H9 (cell line): Measurements from ENCODE around the gene DOCK10. TPM values are rescaled to one million over a fixed set of nuclear protein-coding genes. Genes with fewer than 3 reads are reported as not detected.

Experiments
- DNase-seq: peaks from one replicate; pipeline ENCODE4 v3.0.0-alpha.2; 2017
- H2AFZ ChIP-seq: one replicate; pipeline ENCODE4 v1.6.1; 2013; ENCODE audit warnings: mild to moderate bottlenecking, low read length, control low read depth, moderate library complexity
- H2AK5ac ChIP-seq: 2 replicates; pipeline ENCODE4 v1.6.1; 2013; ENCODE audit warnings: low read length, control low read depth, mixed read lengths; ENCODE audit not compliant: insufficient read length
- H2BK120ac ChIP-seq: one replicate; pipeline ENCODE4 v1.6.1; 2013; ENCODE audit warnings: low read depth, mild to moderate bottlenecking, low read length, control low read depth, inconsistent platforms; ENCODE audit not compliant: poor library complexity, severe bottlenecking
- H2BK12ac ChIP-seq: 2 replicates; pipeline ENCODE4 v1.6.1; 2013; ENCODE audit warnings: low read length, control low read depth, mixed read lengths, low read depth; ENCODE audit not compliant: insufficient read length
- H2BK15ac ChIP-seq: 2 replicates; pipeline ENCODE4 v1.6.1; 2013; ENCODE audit warnings: low read depth, low read length, control low read depth
- H2BK20ac ChIP-seq: one replicate; pipeline ENCODE4 v1.6.1; 2013; ENCODE audit warnings: low read depth, mild to moderate bottlenecking, low read length, control low read depth, inconsistent platforms; ENCODE audit not compliant: poor library complexity, severe bottlenecking
- H2BK5ac ChIP-seq: 2 replicates; pipeline ENCODE4 v1.6.1; 2013; ENCODE audit warnings: low read length, control low read depth, mixed read lengths; ENCODE audit not compliant: insufficient read length
- H3K14ac ChIP-seq: 2 replicates; pipeline ENCODE4 v1.6.1; 2013; ENCODE audit warnings: low read length, control low read depth; ENCODE audit not compliant: insufficient read depth
- H3K18ac ChIP-seq: 2 replicates; pipeline ENCODE4 v1.6.1; 2013; ENCODE audit warnings: low read depth, mild to moderate bottlenecking, mixed read lengths, low read length, control low read depth; ENCODE audit not compliant: insufficient read length
- H3K23ac ChIP-seq: 2 replicates; pipeline ENCODE4 v1.6.1; 2013; ENCODE audit warnings: low read length, control low read depth, mixed read lengths, low read depth; ENCODE audit not compliant: insufficient read length
- H3K23me2 ChIP-seq: 2 replicates; pipeline ENCODE4 v1.6.1; 2013; ENCODE audit warnings: low read depth, mild to moderate bottlenecking, mixed read lengths, low read length, control low read depth; ENCODE audit not compliant: insufficient read length, poor library complexity, severe bottlenecking
- H3K27ac ChIP-seq: 2 replicates; pipeline ENCODE4 v1.5.1; 2013; ENCODE audit warnings: low read length, control low read depth, mixed read lengths, low read depth; ENCODE audit not compliant: insufficient read length
- H3K27me3 ChIP-seq: 2 replicates; pipeline ENCODE4 v1.6.1; 2013; ENCODE audit warnings: low read length, control low read depth, inconsistent platforms; ENCODE audit not compliant: insufficient read depth
- H3K4ac ChIP-seq: 2 replicates; pipeline ENCODE4 v1.6.1; 2013; ENCODE audit warnings: low read depth, mild to moderate bottlenecking, control low read depth, inconsistent platforms, low read length, moderate library complexity
- H3K4me1 ChIP-seq: 2 replicates; pipeline ENCODE4 v1.6.1; 2013; ENCODE audit warnings: low read length, control low read depth, inconsistent platforms; ENCODE audit not compliant: insufficient read depth
- H3K4me2 ChIP-seq: 2 replicates; pipeline ENCODE4 v1.6.1; 2013; ENCODE audit warnings: low read length, control low read depth, mixed read lengths; ENCODE audit not compliant: insufficient read length, insufficient read depth
- H3K56ac ChIP-seq: 2 replicates; pipeline ENCODE4 v1.6.1; 2013; ENCODE audit warnings: low read depth, mild to moderate bottlenecking, mixed read lengths, low read length, control low read depth; ENCODE audit not compliant: insufficient read length
- H3K79me1 ChIP-seq: 2 replicates; pipeline ENCODE4 v1.6.1; 2013; ENCODE audit warnings: low read depth, mild to moderate bottlenecking, moderate library complexity, low read length, control low read depth, inconsistent platforms; ENCODE audit not compliant: insufficient read depth, poor library complexity, severe bottlenecking
- H3K79me2 ChIP-seq: 2 replicates; pipeline ENCODE4 v1.6.1; 2013; ENCODE audit warnings: low read length, control low read depth, inconsistent platforms; ENCODE audit not compliant: insufficient read depth
- H3K9ac ChIP-seq: 2 replicates; pipeline ENCODE4 v1.6.1; 2013; ENCODE audit warnings: low read length, control low read depth, mixed read lengths; ENCODE audit not compliant: insufficient read length; ENCODE audit errors: extremely low read depth
- H3K9me3 ChIP-seq: one replicate; pipeline ENCODE4 v1.6.1; 2013; ENCODE audit warnings: low read depth, low read length, inconsistent platforms; ENCODE audit not compliant: control insufficient read depth
- H3T11ph ChIP-seq: one replicate; pipeline ENCODE4 v1.6.1; 2013; ENCODE audit warnings: mild to moderate bottlenecking, low read length, control low read depth, inconsistent platforms
- H4K20me1 ChIP-seq: one replicate; pipeline ENCODE4 v1.6.1; 2013; ENCODE audit not compliant: control insufficient read depth, insufficient read length, insufficient read depth
- H4K5ac ChIP-seq: 2 replicates; pipeline ENCODE4 v1.6.1; 2013; ENCODE audit warnings: low read depth, mild to moderate bottlenecking, mixed read lengths, low read length, control low read depth; ENCODE audit not compliant: insufficient read length
- H4K8ac ChIP-seq: replicated peaks from 2 replicates; pipeline ENCODE4 v1.6.1; 2013; ENCODE audit warnings: low read length, control low read depth, mixed read lengths, low read depth; ENCODE audit not compliant: insufficient read length
- H4K91ac ChIP-seq: 2 replicates; pipeline ENCODE4 v1.6.1; 2013; ENCODE audit warnings: low read depth, mild to moderate bottlenecking, moderate library complexity, mixed read lengths, low read length, control low read depth; ENCODE audit not compliant: insufficient read length
- H3K27ac Mint-ChIP-seq, 3 experiments: 2 replicates in 2 of 3; 3 replicates in 1 of 3; pipeline ENCODE4 v1.8.0; 2020 to 2021; ENCODE audit warnings: mixed read lengths in 3 of 3, mild to moderate bottlenecking in 1 of 3, moderate library complexity in 1 of 3
- H3K27me3 Mint-ChIP-seq: 2 replicates; pipeline ENCODE4 v1.8.0; 2021; ENCODE audit warnings: low read depth, mild to moderate bottlenecking, moderate library complexity, mixed read lengths
- H3K36me3 Mint-ChIP-seq, 3 experiments: 2 replicates in 2 of 3; 3 replicates in 1 of 3; pipeline ENCODE4 v1.8.0; 2020 to 2021; ENCODE audit warnings: low read depth in 3 of 3, mixed read lengths in 3 of 3; ENCODE audit not compliant: insufficient read depth in 1 of 3
- H3K4me1 Mint-ChIP-seq, 2 experiments: 2 replicates each; pipeline ENCODE4 v1.8.0; 2020; ENCODE audit warnings: mixed read lengths in 2 of 2
- H3K4me3 Mint-ChIP-seq, 2 experiments: 2 replicates in 1 of 2; 3 replicates in 1 of 2; pipeline ENCODE4 v1.8.0; 2020 to 2021; ENCODE audit warnings: mild to moderate bottlenecking in 2 of 2, mixed read lengths in 2 of 2, moderate library complexity in 1 of 2
- H3K9me3 Mint-ChIP-seq, 2 experiments: 2 replicates in 1 of 2; 3 replicates in 1 of 2; pipeline ENCODE4 v1.8.0; 2020; ENCODE audit warnings: mild to moderate bottlenecking in 2 of 2, mixed read lengths in 2 of 2, moderate library complexity in 1 of 2
- WGBS: extraction: QIAGEN DNeasy Blood & Tissue Kit; methylation state at CpG from one replicate; pipeline ENCODE4 v1.1.7; 2013; ENCODE audit warnings: missing lambda C conversion rate, low lambda C conversion rate, mixed read lengths; ENCODE audit not compliant: insufficient read length; ENCODE audit errors: extremely low coverage; 5-methylcytosine and 5-hydroxymethylcytosine counted together
- total RNA-seq: library from RNA; stranded (reverse); gene quantifications from 2 replicates; pipeline ENCODE4 v1.2.1, GENCODE V29; 2021
- TF ChIP-seq, protein P1 (sequence below): fragments of 200-600 bp; sonication (generic); conservative IDR thresholded peaks from 3 replicates; pipeline ENCODE4 v1.8.0; 2021; ENCODE audit warnings: antibody characterized with exemption, mild to moderate bottlenecking

DOCK10 gene
- total RNA-seq, 1 experiment from 2014 or later = 0.79 TPM

DNA sequence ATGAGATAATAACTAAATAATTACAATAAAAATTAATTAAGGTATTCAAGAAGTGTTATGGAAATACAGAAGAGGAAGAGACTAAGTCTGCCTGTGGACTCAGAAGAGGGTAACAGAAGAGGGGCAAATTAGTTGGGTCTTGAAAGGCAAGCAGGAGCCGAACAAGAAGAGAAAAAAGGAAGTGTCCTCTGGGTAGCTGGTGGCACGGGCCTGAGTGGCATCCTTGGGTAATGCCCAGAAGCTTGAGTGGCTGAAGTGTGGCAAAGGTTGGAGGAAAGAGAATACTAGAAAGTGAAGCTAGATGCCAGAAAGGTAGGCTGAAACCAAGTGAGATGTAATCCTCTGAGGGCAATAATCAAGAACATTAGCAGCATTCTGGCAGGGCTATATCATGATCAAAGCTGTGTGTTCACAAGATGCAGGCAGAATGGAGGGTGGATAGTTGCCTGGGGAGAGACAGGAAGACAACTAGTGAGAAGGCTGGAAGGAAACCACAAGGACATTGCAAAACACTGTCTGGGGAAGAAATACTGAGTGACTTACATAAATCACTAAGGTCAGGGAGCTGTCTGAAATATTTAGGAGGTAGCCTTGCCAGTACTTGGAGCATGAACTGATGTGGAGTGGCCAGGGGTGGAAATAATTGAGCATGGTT, 16.2 kb downstream of the DOCK10 start:
- H3K9ac ChIP-seq = no peak overlapping the region
- H3K4me2 ChIP-seq = no peak overlapping the region

More for the DNA sequence above, 16.2 kb downstream of the DOCK10 start:
- no peaks in the 10 kb centered on the region for H3K9me3 Mint-ChIP-seq
- Histone ChIP-seq H3K23ac (no peak overlapping the region), H3K23me2 (no peaks in the 10 kb centered on the region), H3T11ph (no peak overlapping the region), H3K4me1 (no peaks in the 10 kb centered on the region; the same call in 1 of the 2 replicates), H3K79me1 (no peaks in the 10 kb centered on the region), H3K79me2 (no peaks in the 10 kb centered on the region), H2BK12ac (no peak overlapping the region), H2AK5ac (no peak overlapping the region), H3K27ac (no peak overlapping the region), H4K20me1 (no peaks in the 10 kb centered on the region), H2BK15ac (no peak overlapping the region), H3K9me3 (no peaks in the 10 kb centered on the region), H4K91ac (no peak overlapping the region), H3K27me3 (no peaks in the 10 kb centered on the region), H4K8ac (no peak overlapping the region), H3K56ac (no peak overlapping the region), H3K4ac (no peak overlapping the region), H3K18ac (no peak overlapping the region), H2AFZ (no peak overlapping the region), H2BK20ac (no peak overlapping the region), H4K5ac (no peak overlapping the region), H2BK120ac (no peak overlapping the region), H3K14ac (no peak overlapping the region), H2BK5ac (no peak overlapping the region)
- no peak overlapping the region for H3K27ac Mint-ChIP-seq
- H3K36me3 Mint-ChIP-seq = no peaks in the 10 kb centered on the region
- H3K4me3 Mint-ChIP-seq = no peak overlapping the region
- DNase-seq = no peak
- H3K27me3 Mint-ChIP-seq = no peaks in the 10 kb centered on the region
- no CpG with 5 or more reads among the region's 2 CpGs for WGBS
- TF ChIP-seq, protein P1, sequence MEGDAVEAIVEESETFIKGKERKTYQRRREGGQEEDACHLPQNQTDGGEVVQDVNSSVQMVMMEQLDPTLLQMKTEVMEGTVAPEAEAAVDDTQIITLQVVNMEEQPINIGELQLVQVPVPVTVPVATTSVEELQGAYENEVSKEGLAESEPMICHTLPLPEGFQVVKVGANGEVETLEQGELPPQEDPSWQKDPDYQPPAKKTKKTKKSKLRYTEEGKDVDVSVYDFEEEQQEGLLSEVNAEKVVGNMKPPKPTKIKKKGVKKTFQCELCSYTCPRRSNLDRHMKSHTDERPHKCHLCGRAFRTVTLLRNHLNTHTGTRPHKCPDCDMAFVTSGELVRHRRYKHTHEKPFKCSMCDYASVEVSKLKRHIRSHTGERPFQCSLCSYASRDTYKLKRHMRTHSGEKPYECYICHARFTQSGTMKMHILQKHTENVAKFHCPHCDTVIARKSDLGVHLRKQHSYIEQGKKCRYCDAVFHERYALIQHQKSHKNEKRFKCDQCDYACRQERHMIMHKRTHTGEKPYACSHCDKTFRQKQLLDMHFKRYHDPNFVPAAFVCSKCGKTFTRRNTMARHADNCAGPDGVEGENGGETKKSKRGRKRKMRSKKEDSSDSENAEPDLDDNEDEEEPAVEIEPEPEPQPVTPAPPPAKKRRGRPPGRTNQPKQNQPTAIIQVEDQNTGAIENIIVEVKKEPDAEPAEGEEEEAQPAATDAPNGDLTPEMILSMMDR = no peak
- peaks cover 5% of the 10 kb centered on the region in 2 experiments for H3K4me1 Mint-ChIP-seq
